Thyroid gland (tissue), 4 donors: ENCODE data around the gene PDE10A.

Source experiments
- CTCF ChIP-seq, 6 experiments: fragments of 200-600 bp in 3 of 6; fragments of 450-650 bp in 3 of 6; sonication (generic) in 3 of 6; IDR thresholded peaks; one replicate each; pipeline ENCODE4 v1.5.1; 2016 to 2019; ENCODE audit warnings: antibody characterized with exemption in 6 of 6, mild to moderate bottlenecking in 2 of 6, inconsistent platforms in 1 of 6, moderate library complexity in 1 of 6
- POLR2A ChIP-seq, 2 donors: fragments of 450-650 bp; IDR thresholded peaks; one replicate each; pipeline ENCODE4 v1.6.1; 2017; ENCODE audit warnings: antibody characterized with exemption in 2 of 2, mild to moderate bottlenecking in 2 of 2, moderate library complexity in 1 of 2

GRCh38 chr6:165602291-165602690 is 60.8 kb downstream of the PDE10A start:
- TF ChIP-seq CTCF (IDR thresholded peaks at IDR 0.05), result no peak
- TF ChIP-seq POLR2A (IDR thresholded peaks at IDR 0.05), result no peak
